K562 (cell line): Measurements from ENCODE around the gene GPR107. TPM values are rescaled to one million over a fixed set of nuclear protein-coding genes. Genes with fewer than 3 reads are reported as not detected.

Source experiments
- CBFB ChIP-seq: sonication (generic); formaldehyde crosslinking; IDR thresholded peaks from 2 replicates; pipeline ENCODE4 v1.4.0; 2020; ENCODE audit warnings: mild to moderate bottlenecking, missing genetic modification reagents
- CEBPZ ChIP-seq: fragments of 150-350 bp; IDR thresholded peaks from 2 replicates; pipeline ENCODE4 v1.6.1; 2014; ENCODE audit warnings: low read depth, mild to moderate bottlenecking, low read length, borderline replicate concordance
- CREM ChIP-seq: IDR thresholded peaks from 2 replicates; pipeline ENCODE4 v1.6.1; 2014; ENCODE audit warnings: antibody characterized with exemption, low read depth
- ESRRA ChIP-seq: fragments of 450-650 bp; IDR thresholded peaks from 2 replicates; pipeline ENCODE4 v1.6.1; 2014; ENCODE audit warnings: low read depth, mild to moderate bottlenecking, moderate library complexity, borderline replicate concordance
- HLTF ChIP-seq: fragments of 450-650 bp; IDR thresholded peaks from 2 replicates; pipeline ENCODE4 v1.6.1; 2016
- MCM5 ChIP-seq: fragments of 450-650 bp; IDR thresholded peaks from 2 replicates; pipeline ENCODE4 v1.6.1; 2016; ENCODE audit warnings: low read depth
- POU5F1 ChIP-seq: fragments of 150-350 bp; IDR thresholded peaks from 2 replicates; pipeline ENCODE4 v1.6.1; 2014; ENCODE audit warnings: borderline replicate concordance, low read length, low read depth, mild to moderate bottlenecking; ENCODE audit not compliant: partially characterized antibody
- REST ChIP-seq, 2 experiments: fragments of 450-650 bp; formaldehyde crosslinking in 1 of 2; IDR thresholded peaks; 2 replicates each; pipeline versions ENCODE4 v1.4.0 to v1.6.1; 2014 to 2020; ENCODE audit warnings: mild to moderate bottlenecking in 2 of 2, borderline replicate concordance in 1 of 2, low read depth in 1 of 2
- SIN3A ChIP-seq, 2 experiments: fragments of 150-350 bp in 1 of 2; IDR thresholded peaks; 2 replicates each; pipeline ENCODE4 v1.6.1; 2011 to 2016; ENCODE audit warnings: borderline replicate concordance in 2 of 2, low read depth in 2 of 2, low read length in 2 of 2, mild to moderate bottlenecking in 2 of 2, moderate library complexity in 2 of 2; ENCODE audit not compliant: control insufficient read depth in 1 of 2
- SIX5 ChIP-seq, 2 experiments: IDR thresholded peaks; 2 replicates each; pipeline ENCODE4 v1.6.1; 2011; ENCODE audit warnings: low read length in 2 of 2, borderline replicate concordance in 1 of 2, low read depth in 1 of 2, mild to moderate bottlenecking in 1 of 2, moderate library complexity in 1 of 2; ENCODE audit not compliant: insufficient read depth in 1 of 2
- ZBTB2 ChIP-seq: fragments of 450-650 bp; IDR thresholded peaks from 2 replicates; pipeline ENCODE4 v1.6.1; 2016; ENCODE audit warnings: antibody characterized with exemption
- ZFX ChIP-seq: sonication (generic); formaldehyde crosslinking; IDR thresholded peaks from 2 replicates; pipeline ENCODE4 v1.8.0; 2022; ENCODE audit warnings: mild to moderate bottlenecking, missing genetic modification reagents, moderate library complexity
- ZNF274 ChIP-seq: IDR thresholded peaks from 2 replicates; pipeline ENCODE4 v1.6.1; 2011; ENCODE audit warnings: low read depth, mild to moderate bottlenecking, low read length, moderate library complexity, borderline replicate concordance
- ZNF644 ChIP-seq: fragments of 200-800 bp; sonication (Bioruptor generic); IDR thresholded peaks from 2 replicates; pipeline ENCODE4 v1.6.1; 2016; ENCODE audit warnings: low read depth, missing genetic modification characterization, missing compliant biosample characterization
- polyA plus RNA-seq, 8 experiments: library from polyadenylated mRNA; depleted of rRNA in 4 of 8; stranded (reverse) in 5 of 8; unstranded in 3 of 8; fragments of >200 nt; fragmentation: Nextera tagmentation in 2 of 8; fragmentation: Illumina TruSeq in 1 of 8; extraction: Ambion mirVana in 2 of 8; extraction: Trizol in 1 of 8; gene quantifications; 2 replicates each; pipeline versions ENCODE4 v1.2.1 to v1.2.3, GENCODE V29; 2011 to 2014; ENCODE audit warnings: inconsistent platforms in 1 of 8, missing spikeins in 1 of 8
- total RNA-seq, 7 experiments: library from RNA; depleted of rRNA in 6 of 7; stranded (reverse); fragments of >200 nt in 6 of 7; fragmentation: Illumina TruSeq in 2 of 7; extraction: Trizol in 2 of 7; gene quantifications; 2 replicates each; pipeline versions ENCODE4 v1.2.1 to v1.2.3, GENCODE V29; 2011 to 2021; ENCODE audit warnings: low replicate concordance in 1 of 7

Gene GPR107
- total and polyA plus RNA-seq, 9 of the 15 experiments (the other 6 are each of a cell fraction or from before 2014, with no cell fraction given), result 3.2 to 34.6 (median 14.4) TPM

- TF ChIP-seq REST (IDR thresholded peaks at IDR 0.05; ENCODE audit: borderline replicate concordance), result peak; percentile 75
- TF ChIP-seq REST (CRISPR knock-in tag; IDR thresholded peaks at IDR 0.05; ENCODE audit: low read depth), result no peak
- no peak for TF ChIP-seq CEBPZ
- TF ChIP-seq CREM, result peak; percentile 45
- TF ChIP-seq CBFB, result no peak
- no peak for TF ChIP-seq POU5F1
- TF ChIP-seq HLTF, result no peak
- TF ChIP-seq SIN3A (IDR thresholded peaks at IDR 0.05; ENCODE audit: borderline replicate concordance in 2 of 2, control insufficient read depth in 1 of 2, low read depth in 2 of 2, low read length in 2 of 2), result no peak
- no peak for TF ChIP-seq ZFX
- TF ChIP-seq ZNF644, result peak; percentile 93
- peak; percentile 86 for TF ChIP-seq ZBTB2
- TF ChIP-seq ESRRA, result peak; percentile 70
- no peak for TF ChIP-seq ZNF274
- no peak for TF ChIP-seq SIX5 (IDR thresholded peaks at IDR 0.05; ENCODE audit: borderline replicate concordance in 1 of 2, insufficient read depth in 1 of 2, low read depth in 1 of 2, low read length in 2 of 2)
- TF ChIP-seq MCM5, result no peak
Observed at GRCh38 chr9:130150779-130151382, 97.2 kb downstream of the GPR107 start (continued).
